H54 (cell line): ENCODE measurements around the gene ZNF12.

ENCODE experiments used
- DNase-seq: peaks from one replicate; pipeline ENCODE4 v3.0.0; 2011; ENCODE audit warnings: low spot score, mixed read lengths; ENCODE audit not compliant: insufficient read length
- FAIRE-seq: peaks from 3 replicates; lab custom pipeline; 2011; peaks lifted over from hg19 to GRCh38; lab: Jason Lieb, UNC
- POLR2A ChIP-seq: IDR thresholded peaks from 2 replicates; pipeline ENCODE4 v1.6.1; 2011; ENCODE audit warnings: low read depth, mild to moderate bottlenecking, low read length

The ZNF12 gene

DNA sequence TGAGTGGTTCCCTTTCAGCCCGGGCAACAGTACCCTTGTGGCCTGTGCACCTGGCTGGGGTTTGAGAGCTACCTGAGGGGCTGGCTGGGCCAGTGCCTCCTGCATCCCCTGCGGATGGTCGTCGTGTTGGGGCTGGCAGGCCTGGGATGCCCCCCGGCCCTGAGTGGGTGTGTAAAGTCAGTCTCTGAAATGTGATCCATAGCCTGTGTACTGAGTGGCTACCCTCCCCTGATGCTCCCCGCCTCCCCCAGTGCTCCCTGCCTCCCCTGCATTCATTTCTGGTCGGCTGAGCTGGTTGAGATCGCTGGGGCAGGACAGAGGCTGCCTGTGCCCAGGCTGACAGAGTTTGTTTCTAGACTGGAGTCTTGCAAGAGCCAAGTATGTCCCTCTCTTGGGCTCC, 60.3 kb downstream of the ZNF12 start:
- no peak for FAIRE-seq
- no peak for DNase-seq
- no peak for TF ChIP-seq POLR2A

DNA sequence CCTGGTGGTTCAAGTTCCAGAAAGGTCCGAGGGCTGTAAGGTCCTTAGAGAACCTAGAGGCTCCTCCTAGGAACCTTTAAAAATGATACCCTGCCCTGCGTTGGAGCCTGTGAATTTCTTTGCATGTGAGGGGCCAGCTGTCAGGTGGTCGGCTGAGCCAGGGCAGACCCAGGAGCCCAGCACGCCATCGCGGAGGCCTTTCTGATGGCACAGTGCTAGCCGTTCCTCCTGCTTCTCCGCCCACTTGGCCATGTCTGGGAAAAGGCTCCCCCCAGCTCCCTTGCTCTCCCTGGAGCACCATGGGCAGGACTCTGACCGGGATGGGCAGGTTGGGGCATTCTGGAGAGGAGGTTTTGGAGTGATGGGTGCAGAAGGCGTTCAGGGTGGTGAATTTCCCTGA, 62.0 kb downstream of the ZNF12 start:
- DNase-seq (no peak), FAIRE-seq (no peak)
- no peak for TF ChIP-seq POLR2A

DNA sequence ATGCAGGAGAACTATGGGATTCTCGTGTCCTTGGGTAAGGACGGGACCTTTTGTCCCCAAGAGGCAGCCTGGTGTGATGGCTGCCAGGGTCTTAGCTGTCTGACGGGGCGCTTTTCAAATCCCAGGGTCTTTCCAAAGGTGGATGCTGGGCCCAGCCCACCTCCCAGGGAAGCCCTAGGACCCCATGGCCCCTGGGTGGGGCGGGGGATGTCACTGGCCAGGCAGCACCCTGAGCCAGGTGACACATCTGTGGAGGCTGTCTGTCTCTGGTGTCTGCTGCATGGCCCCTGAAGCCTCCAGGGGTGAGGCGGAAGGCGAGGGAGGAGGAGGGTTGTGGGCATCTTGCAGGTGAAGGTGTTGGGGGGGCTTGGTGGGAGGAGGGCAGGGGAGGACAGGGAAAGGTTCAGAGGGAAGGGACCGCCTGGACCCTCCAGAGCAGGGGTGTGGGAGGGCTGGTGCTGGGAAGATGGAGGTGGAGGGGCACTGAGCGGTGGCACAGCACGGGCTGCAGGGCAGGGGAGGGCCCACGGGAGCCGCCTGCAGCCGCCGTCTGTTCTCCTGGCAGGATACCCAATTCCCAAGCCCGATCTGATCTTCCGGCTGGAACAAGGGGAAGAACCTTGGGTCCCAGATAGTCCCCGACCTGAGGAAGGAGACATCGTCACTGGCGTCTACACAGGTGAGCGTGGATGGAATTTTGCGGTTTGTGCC, 62.7 kb downstream of the ZNF12 start:
- DNase-seq (no peak), FAIRE-seq (no peak)
- TF ChIP-seq POLR2A = no peak

DNA sequence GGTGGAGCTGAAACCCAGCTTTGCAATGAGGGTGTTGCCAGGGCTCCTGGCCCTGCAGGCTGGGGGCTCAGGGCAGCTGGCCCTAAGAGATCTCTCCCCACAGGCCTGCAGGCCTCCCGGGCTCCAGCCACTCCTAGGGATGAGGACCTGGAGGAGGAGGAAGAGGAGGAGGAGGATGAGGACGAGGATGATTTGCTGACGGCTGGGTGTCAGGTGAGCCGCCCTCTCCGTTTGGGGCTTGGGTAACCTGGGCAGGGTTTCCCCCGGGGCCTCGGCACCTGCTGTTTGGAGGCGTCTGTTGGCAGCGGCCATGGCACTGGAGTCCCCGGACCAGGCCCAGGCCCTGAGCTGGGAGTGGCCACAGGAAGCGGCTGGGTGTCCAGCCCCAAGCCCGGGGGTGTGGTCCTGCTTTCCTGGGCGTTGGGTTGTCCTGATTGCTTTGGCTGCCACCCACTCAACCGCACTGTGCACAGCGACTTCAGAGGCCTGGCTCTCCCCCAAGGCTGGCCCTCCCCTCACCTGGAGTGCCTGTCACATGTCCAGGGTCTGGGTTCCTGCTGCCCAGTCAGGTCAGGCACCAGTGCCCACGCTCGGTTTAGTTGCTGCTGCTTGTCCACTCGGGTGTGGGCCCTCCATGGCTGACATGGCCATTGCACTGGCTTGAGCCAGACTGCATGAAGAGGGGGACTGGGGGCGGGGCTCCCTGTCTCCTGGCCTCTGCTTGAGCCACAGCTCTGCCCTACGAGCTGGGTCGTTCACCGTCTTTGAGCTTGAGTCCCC, 63.7 kb downstream of the ZNF12 start:
- no peak for FAIRE-seq
- TF ChIP-seq POLR2A = no peak
- no peak for DNase-seq

DNA sequence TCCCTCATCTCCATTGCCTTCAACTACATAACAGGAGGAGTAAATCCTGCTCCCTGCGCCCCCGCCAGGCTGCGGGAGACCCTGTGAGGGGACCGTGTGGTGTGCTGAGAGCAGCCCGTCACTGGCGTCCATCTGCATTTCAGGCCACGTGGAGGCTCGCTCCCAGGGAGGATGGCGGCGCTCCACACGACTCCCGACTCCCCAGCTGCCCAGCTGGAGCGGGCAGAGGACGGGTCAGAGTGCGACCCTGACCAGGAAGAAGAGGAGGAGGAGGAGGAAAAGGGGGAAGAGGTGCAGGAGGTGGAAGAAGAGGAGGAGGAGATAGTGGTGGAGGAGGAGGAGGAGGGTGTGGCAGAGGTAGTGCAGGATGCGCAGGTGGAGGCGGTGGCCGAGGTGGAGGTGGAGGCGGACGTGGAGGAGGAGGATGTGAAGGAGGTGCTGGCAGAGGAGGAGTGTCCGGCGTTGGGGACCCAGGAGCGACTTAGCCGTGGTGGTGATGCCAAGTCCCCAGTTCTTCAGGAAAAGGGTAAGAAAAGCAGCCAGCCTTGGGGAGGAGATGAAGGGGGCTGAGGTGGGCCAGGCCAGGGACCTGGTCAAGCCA, 64.4 kb downstream of the ZNF12 start:
- no peak for TF ChIP-seq POLR2A
- DNase-seq (no peak), FAIRE-seq (no peak)

DNA sequence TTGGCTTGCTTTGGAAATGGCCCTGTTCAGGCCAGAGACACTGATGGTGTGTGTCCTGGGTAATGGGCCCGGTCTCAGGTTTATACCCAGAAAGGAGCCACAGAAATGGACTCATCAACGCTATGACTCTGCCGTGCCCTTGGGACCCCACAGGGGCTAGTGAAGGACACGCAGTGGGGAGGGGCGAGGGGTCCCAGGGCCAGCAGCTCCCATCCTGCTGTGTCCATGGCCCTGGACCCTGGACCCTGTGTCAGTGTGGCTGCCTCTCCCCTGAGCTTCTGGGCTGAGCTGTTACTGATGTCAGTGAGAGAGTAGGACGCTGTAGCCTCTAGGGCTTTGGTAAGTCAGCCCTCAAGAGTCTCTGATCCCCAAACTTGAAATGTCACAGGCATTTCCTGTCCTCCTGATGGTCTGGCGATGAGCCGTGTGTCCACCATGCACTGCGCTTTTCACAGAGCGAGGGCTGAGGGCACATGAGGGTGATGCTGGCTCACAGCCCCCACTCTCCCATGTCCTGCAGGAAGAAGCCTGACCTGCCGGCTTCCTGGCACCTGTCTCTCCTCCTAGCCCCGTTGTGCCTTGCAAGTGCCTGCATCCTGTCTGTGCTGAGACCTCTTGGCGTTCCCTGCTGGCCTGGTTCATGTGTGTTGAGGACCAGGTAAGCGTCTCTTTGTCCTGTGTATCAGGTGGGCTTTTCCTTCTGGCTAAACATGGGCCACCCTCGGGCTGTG, 65.3 kb downstream of the ZNF12 start:
- DNase-seq (no peak), FAIRE-seq (no peak)
- no peak for TF ChIP-seq POLR2A

DNA sequence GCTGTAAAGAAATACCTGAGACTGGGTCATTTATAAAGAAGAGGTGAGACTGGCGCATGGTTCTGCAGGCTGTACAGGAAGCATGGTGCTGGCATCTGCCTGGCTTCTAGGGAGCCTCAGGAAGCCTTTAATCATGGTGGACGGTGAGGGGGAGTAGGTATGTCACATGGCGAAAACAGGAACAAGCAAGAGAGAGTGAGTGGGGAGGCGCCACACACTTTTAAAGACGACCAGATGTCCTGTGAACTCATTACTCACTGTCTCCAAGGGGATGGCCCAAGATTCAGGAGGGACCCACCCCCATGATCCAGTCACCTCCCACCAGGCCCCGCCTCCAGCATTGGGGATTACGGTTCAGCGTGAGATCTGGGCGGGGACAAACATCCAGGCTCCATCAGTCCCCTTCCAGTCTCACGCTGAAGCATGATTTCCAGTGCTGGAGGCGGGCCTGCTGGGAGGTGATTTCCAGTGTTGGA, 66.5 kb downstream of the ZNF12 start:
- no peak for DNase-seq
- no peak for TF ChIP-seq POLR2A
- no peak for FAIRE-seq

DNA sequence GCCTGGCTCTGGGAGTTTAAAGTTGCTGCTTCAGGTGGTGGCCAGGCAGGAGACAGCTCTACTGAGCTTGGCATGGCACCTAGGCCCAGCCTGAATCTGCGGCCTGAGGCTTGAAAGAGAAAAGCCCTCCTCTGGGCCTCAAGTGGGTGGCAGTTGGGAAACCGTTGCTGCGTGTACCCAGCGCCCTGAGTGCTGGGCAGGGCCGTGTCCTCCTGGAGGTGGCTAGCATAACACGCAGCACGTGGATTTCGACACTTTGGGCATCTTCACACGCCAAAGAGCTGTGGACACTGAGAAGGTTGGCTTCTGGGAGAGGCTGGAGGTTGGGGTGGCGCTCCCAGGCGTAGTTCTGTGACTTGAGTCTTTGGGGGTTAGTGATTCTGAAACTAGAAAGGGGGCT, 67.1 kb downstream of the ZNF12 start:
- TF ChIP-seq POLR2A = no peak
- DNase-seq (no peak), FAIRE-seq (no peak)

DNA sequence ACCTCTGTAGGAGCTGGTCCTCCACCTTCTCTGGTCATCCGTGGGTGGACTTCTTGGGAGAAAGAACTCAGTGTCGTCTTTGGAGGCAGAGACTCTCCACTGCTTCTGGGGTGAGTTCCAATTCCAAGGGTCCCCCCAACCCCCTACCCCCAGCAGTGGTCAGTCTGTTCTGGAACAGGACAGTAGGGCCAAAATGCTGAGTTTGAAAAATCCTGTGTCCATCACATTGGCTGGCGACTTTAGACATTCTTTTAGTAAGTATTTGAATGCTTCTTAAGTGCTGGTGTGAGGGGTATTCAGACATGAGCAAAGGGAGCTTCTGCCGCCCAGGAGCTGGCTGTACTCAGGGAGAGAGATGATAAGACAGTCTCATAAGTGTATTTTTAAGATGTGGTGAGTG, 67.7 kb downstream of the ZNF12 start:
- FAIRE-seq = no peak

More for the DNA sequence above, 67.7 kb downstream of the ZNF12 start:
- no peak for TF ChIP-seq POLR2A
- DNase-seq = no peak
